IPS-20b (cell line): ENCODE measurements around the gene PRKCI.
"Not testable (repeated sequence)": the region's sequence is repeated elsewhere in the genome, so short reads cannot be mapped to it uniquely, and the experiment has no call there.

Source experiments
- H3K27ac ChIP-seq: one replicate; pipeline ENCODE4 v1.5.1; 2013; ENCODE audit warnings: low read length
- H3K27me3 ChIP-seq: 2 replicates; pipeline ENCODE4 v1.6.1; 2013; ENCODE audit warnings: mild to moderate bottlenecking, low read length, inconsistent platforms; ENCODE audit not compliant: insufficient read depth
- H3K36me3 ChIP-seq: 2 replicates; pipeline ENCODE4 v1.6.1; 2013; ENCODE audit warnings: low read depth, mild to moderate bottlenecking, inconsistent platforms, low read length, moderate library complexity; ENCODE audit not compliant: insufficient read depth
- H3K4me1 ChIP-seq: 2 replicates; pipeline ENCODE4 v1.6.1; 2013; ENCODE audit warnings: mild to moderate bottlenecking, control low read depth, inconsistent platforms, low read length, moderate library complexity; ENCODE audit not compliant: insufficient read depth
- H3K4me3 ChIP-seq: 2 replicates; pipeline ENCODE4 v1.5.1; 2013; ENCODE audit warnings: mild to moderate bottlenecking, low read length, inconsistent platforms
- H3K9ac ChIP-seq: 2 replicates; pipeline ENCODE4 v1.6.1; 2013; ENCODE audit warnings: low read depth, mild to moderate bottlenecking, inconsistent platforms, low read length, moderate library complexity
- H3K9me3 ChIP-seq: 2 replicates; pipeline ENCODE4 v1.6.1; 2013; ENCODE audit warnings: mild to moderate bottlenecking, low read depth, low read length, inconsistent platforms; ENCODE audit not compliant: insufficient read depth

The PRKCI gene

GRCh38 chr3:170221924-170222646, at the start of gene PRKCI:
PRKCI (plus strand) TSS chr3:170222424; CDS start chr3:170222670, 246 bp downstream.
- Histone ChIP-seq H3K9me3 (no peaks in the 10 kb centered on the region; the same call in 1 of the 2 replicates), H3K4me1 (peaks cover 13% of the 10 kb centered on the region; the same call in 1 of the 2 replicates), H3K27me3 (no peaks in the 10 kb centered on the region), H3K27ac (peak within 1 kb of the TSS; percentile 95), H3K4me3 (peak within 1 kb of the TSS; percentile 87), H3K9ac (peak within 1 kb of the TSS; percentile 96), H3K36me3 (no peaks in the 10 kb centered on the region)

- Histone ChIP-seq H3K9ac (no peak overlapping the region), H3K4me3 (no peak overlapping the region), H3K4me1 (no peaks in the 10 kb centered on the region), H3K27ac (no peak overlapping the region), H3K9me3 (no peaks in the 10 kb centered on the region), H3K27me3 (no peaks in the 10 kb centered on the region), H3K36me3 (peaks cover 46% of the 10 kb centered on the region)
Measured at GRCh38 chr3:170178651-170179050, 43.6 kb upstream of the PRKCI start.

DNA sequence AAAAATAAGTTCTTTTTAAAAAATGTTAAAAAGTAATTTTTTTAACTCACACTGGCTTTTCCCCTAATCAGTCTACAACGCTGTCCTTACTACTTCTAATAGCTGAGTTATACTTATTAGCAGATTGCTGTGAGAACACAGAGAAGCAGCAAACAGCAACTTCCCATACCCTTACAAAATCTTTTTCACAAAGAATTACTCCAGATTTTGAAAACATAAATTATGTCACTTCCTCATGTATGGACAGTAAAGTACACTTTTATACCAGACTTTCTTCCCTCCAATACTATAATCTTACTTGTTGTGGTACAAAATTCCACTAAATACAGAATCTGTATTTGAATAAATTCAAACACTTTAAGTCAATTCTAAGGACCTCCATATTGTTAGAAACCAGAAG, 42.8 kb upstream of the PRKCI start:
- no peaks in the 10 kb centered on the region for H3K9me3 ChIP-seq
- no peaks in the 10 kb centered on the region for H3K27me3 ChIP-seq
- peak overlapping the region; percentile 29; the same call in 1 of the 2 replicates for H3K9ac ChIP-seq
- H3K4me1 ChIP-seq: no peaks in the 10 kb centered on the region
- peak overlapping the region; percentile 77 for H3K4me3 ChIP-seq
- no peak overlapping the region for H3K27ac ChIP-seq
- peaks cover 41% of the 10 kb centered on the region for H3K36me3 ChIP-seq

GRCh38 chr3:170180079-170180907, 41.9 kb upstream of the PRKCI start:
- H3K27ac ChIP-seq: no peak overlapping the region

GRCh38 chr3:170180908-170181885, 41.0 kb upstream of the PRKCI start, which contains the start of gene PHC3:
PHC3 (minus strand) TSS chr3:170181733; CDS start chr3:170181715, 18 bp downstream.
- H3K36me3 ChIP-seq: peaks cover 27% of the 10 kb centered on the region
- no peaks in the 10 kb centered on the region for H3K27me3 ChIP-seq
- no peaks in the 10 kb centered on the region for H3K9me3 ChIP-seq
- H3K9ac ChIP-seq: peak within 1 kb of the TSS; percentile 93
- H3K27ac ChIP-seq: peak within 1 kb of the TSS; percentile 82
- H3K4me3 ChIP-seq: peak within 1 kb of the TSS; percentile 77
- no peaks in the 10 kb centered on the region for H3K4me1 ChIP-seq

More at GRCh38 chr3:170180079-170180907, 41.9 kb upstream of the PRKCI start:
- Histone ChIP-seq H3K36me3 (peaks cover 32% of the 10 kb centered on the region), H3K4me3 (peak overlapping the region; percentile 77), H3K9me3 (no peaks in the 10 kb centered on the region), H3K4me1 (no peaks in the 10 kb centered on the region), H3K9ac (peak overlapping the region; percentile 93), H3K27me3 (no peaks in the 10 kb centered on the region)

GRCh38 chr3:170189398-170190256, 32.6 kb upstream of the PRKCI start:
- H3K27ac ChIP-seq: no peak overlapping the region
- no peaks in the 10 kb centered on the region for H3K4me1 ChIP-seq
- H3K9me3 ChIP-seq: no peaks in the 10 kb centered on the region
- no peaks in the 10 kb centered on the region for H3K36me3 ChIP-seq
- H3K9ac ChIP-seq: no peak overlapping the region
- H3K27me3 ChIP-seq: no peaks in the 10 kb centered on the region
- H3K4me3 ChIP-seq: no peak overlapping the region

GRCh38 chr3:170195759-170196158, 26.5 kb upstream of the PRKCI start:
- not testable (repeated sequence) for H3K9me3 ChIP-seq, H3K36me3 ChIP-seq, H3K4me3 ChIP-seq, H3K9ac ChIP-seq, H3K27ac ChIP-seq, H3K4me1 ChIP-seq, H3K27me3 ChIP-seq

DNA sequence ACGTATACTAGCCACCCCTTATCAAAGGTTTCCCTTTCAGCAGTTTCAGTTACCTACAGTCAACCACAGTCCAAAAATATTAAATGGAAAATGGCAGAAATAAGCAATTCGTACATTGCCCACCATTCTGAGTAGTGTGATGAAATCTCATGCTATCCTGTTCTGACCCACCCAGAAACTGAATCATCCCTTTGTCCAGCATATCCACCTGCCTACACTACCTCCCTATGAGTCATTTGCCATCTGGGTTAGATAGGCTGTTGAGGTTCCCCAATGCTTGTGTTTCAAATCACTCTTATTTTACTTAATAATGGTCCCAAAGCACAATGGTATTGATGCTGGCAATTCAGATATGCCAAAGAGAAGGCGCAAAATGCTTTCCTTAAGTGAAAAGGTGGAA, 25.4 kb upstream of the PRKCI start:
- Histone ChIP-seq H3K4me1 (peaks cover 6% of the 10 kb centered on the region; the same call in 1 of the 2 replicates), H3K27ac (no peak overlapping the region), H3K36me3 (no peaks in the 10 kb centered on the region), H3K27me3 (no peaks in the 10 kb centered on the region), H3K9me3 (no peaks in the 10 kb centered on the region), H3K4me3 (no peak overlapping the region), H3K9ac (no peak overlapping the region)

DNA sequence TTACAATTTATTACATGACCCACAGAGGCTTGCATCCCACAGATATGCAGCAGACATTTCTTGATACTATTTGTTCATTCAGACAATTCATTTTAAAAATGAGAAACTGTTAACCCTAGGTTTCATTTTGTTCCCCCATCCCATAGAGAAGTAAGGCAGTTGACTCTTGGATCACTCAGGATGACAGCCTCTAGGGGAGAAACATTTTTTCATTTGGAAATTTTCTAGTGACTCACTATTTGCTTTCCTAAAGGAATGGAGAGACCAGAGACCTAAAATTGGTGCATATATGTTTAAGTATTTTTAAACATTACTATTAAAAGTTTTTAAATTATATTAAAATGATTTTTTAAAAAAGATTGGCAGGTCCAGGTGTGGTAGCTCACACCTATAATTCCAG, 21.2 kb upstream of the PRKCI start:
- Histone ChIP-seq H3K9ac (no peak overlapping the region), H3K36me3 (no peaks in the 10 kb centered on the region), H3K27me3 (no peaks in the 10 kb centered on the region), H3K27ac (no peak overlapping the region), H3K9me3 (no peaks in the 10 kb centered on the region), H3K4me1 (peaks cover 7% of the 10 kb centered on the region; the same call in 1 of the 2 replicates), H3K4me3 (no peak overlapping the region)

DNA sequence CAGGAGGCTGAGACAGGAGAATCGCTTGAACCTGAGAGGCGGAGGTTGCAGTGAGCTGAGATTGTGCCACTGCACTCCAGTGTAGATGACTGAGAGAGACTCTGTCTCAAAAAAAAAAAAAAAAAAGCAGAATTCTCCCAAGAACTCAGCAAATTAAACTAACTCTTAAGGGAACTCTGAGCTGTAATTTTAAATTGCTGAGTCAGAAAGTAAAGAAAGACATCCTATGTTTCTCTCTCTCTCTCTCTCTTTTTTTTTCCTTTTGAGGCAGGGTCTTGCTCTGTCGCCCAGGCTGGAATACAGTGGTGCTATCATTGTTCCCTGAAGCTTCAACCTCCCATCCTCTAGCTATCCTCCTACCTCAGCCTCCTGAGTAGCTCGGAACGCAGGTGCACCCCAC, 20.7 kb upstream of the PRKCI start:
- H3K27me3 ChIP-seq: no peaks in the 10 kb centered on the region
- H3K4me1 ChIP-seq: peaks cover 4% of the 10 kb centered on the region; the same call in 1 of the 2 replicates
- H3K9me3 ChIP-seq: no peaks in the 10 kb centered on the region
- H3K9ac ChIP-seq: no peak overlapping the region
- no peak overlapping the region for H3K4me3 ChIP-seq
- H3K36me3 ChIP-seq: no peaks in the 10 kb centered on the region
- H3K27ac ChIP-seq: no peak overlapping the region
